Measurements from ENCODE around the gene SLC25A2.

GRCh38 chr5:141351591-141351990 lies 47.7 kb upstream of the SLC25A2 start:
- TF ChIP-seq POLR2A (IDR thresholded peaks at IDR 0.05; ENCODE audit: low read depth, low read length) (no peak), POLR2AphosphoS5 (IDR thresholded peaks at IDR 0.05; ENCODE audit: low read depth, low read length) (no peak)

Data from GM12891 (cell line).